Neural cell (in vitro differentiated cells): ENCODE data around the gene ARID3C. TPM values are rescaled to one million over a fixed set of nuclear protein-coding genes. Genes with fewer than 3 reads are reported as not detected.

Experiments used
- polyA plus RNA-seq: library from polyadenylated mRNA; depleted of rRNA; stranded (reverse); fragments of >200 nt; gene quantifications from 2 replicates; pipeline ENCODE4 v1.2.3, GENCODE V29; 2014
- small RNA-seq, 3 experiments: library from RNA; depleted of rRNA; stranded (forward); fragments of <200 nt; gene quantifications; one replicate each; pipeline ENCODE3, GENCODE V24; 2012

Gene ARID3C
- polyA plus RNA-seq, 1 donor from 2014 or later, result 2.8 TPM

Small RNAs within 50 kb of the gene (small RNA-seq; reads per million reads assigned to genes)
- gene CCL27, result 0 reads per million in 3 experiments

Other genes starting within 250 kb of the ARID3C start
- 51.8 and 56.6 TPM in 2 replicates for gene FAM219A, start 170.5 kb downstream of the ARID3C start, polyA plus RNA-seq
- gene DNAI1, start 170.3 kb downstream of the ARID3C start, polyA plus RNA-seq, result 0.99 and 1.6 TPM in 2 replicates
- 163 and 172 TPM in 2 replicates for gene ENHO, start 106.1 kb downstream of the ARID3C start, polyA plus RNA-seq
- gene CNTFR, start 39.3 kb downstream of the ARID3C start, polyA plus RNA-seq, result 19.0 and 20.7 TPM in 2 replicates
- gene RPP25L, start 17.0 kb downstream of the ARID3C start, polyA plus RNA-seq, result 27.5 and 31.4 TPM in 2 replicates
- 380 and 391 TPM in 2 replicates for gene DCTN3, start 8.6 kb downstream of the ARID3C start, polyA plus RNA-seq
- 50.2 and 52.5 TPM in 2 replicates for gene SIGMAR1, start 8.7 kb upstream of the ARID3C start, polyA plus RNA-seq
- gene GALT, start 17.6 kb upstream of the ARID3C start, polyA plus RNA-seq, result 116 and 182 TPM in 2 replicates
- 59.1 and 98.5 TPM in 2 replicates for gene IL11RA, start 23.1 kb upstream of the ARID3C start, polyA plus RNA-seq
- 0.82 and 2.9 TPM in 2 replicates for gene CCL27, start 33.6 kb upstream of the ARID3C start, polyA plus RNA-seq
- gene CCL19, start 62.2 kb upstream of the ARID3C start, polyA plus RNA-seq, result not detected in 2 replicates
- gene CCL21, start 81.1 kb upstream of the ARID3C start, polyA plus RNA-seq, result not detected in 2 replicates